Colonic mucosa (tissue), 4 donors: ENCODE results near the gene PLEKHG2. TPM values are rescaled to one million over a fixed set of nuclear protein-coding genes. Genes with fewer than 3 reads are reported as not detected.

Experiments
- DNase-seq: peaks from one replicate; pipeline ENCODE4 v3.0.0-alpha.2; 2020
- H3K27ac ChIP-seq: fragments of 200-600 bp; one replicate; pipeline ENCODE4 v1.8.0; 2021
- H3K27me3 ChIP-seq: fragments of 200-600 bp; one replicate; pipeline ENCODE4 v1.8.0; 2021
- H3K36me3 ChIP-seq: fragments of 200-600 bp; one replicate; pipeline ENCODE4 v1.8.0; 2021
- H3K4me1 ChIP-seq: fragments of 200-600 bp; one replicate; pipeline ENCODE4 v1.8.0; 2021; ENCODE audit warnings: mild to moderate bottlenecking
- H3K4me3 ChIP-seq: fragments of 200-600 bp; one replicate; pipeline ENCODE4 v1.8.0; 2021
- H3K9ac ChIP-seq, 2 donors: one replicate each; pipeline ENCODE4 v1.7.0; 2013; ENCODE audit warnings: control low read depth in 2 of 2, low read depth in 2 of 2, low read length in 2 of 2
- H3K9me3 ChIP-seq: fragments of 200-600 bp; one replicate; pipeline ENCODE4 v1.8.0; 2021
- CTCF ChIP-seq: fragments of 200-600 bp; IDR thresholded peaks from one replicate; pipeline ENCODE4 v1.8.0; 2022; ENCODE audit warnings: antibody characterized with exemption, mild to moderate bottlenecking
- intact Hi-C: fragments of 100-400 bp; cut with DNase I; formaldehyde crosslinking; loops from one replicate; pipeline ENCODE4 v1.14.1; 2022
- total RNA-seq, 2 donors: library from RNA; stranded (reverse); fragmentation: NEBNext Ultra II Directional in 1 of 2; extraction: Animal tissue kit (Norgen Biotek cat#: 25700) in 1 of 2; gene quantifications; one replicate each; pipeline ENCODE4 v1.2.1, GENCODE V29; 2021
- donor health status: healthy.
- donor health status: DM: no; HTN: no; CAD: no.
- donor health status: DM: no; HTN: no; CAD: no.

PLEKHG2 gene
- total RNA-seq, 2 donors from 2014 or later = 8.0 to 10.4 TPM

GRCh38 chr19:39463403-39463802 lies 50.9 kb downstream of the PLEKHG2 start:
- no peak for TF ChIP-seq CTCF
- Histone ChIP-seq H3K36me3 (peaks cover 26% of the 10 kb centered on the region), H3K4me1 (no peaks in the 10 kb centered on the region), H3K27me3 (no peaks in the 10 kb centered on the region), H3K4me3 (no peak overlapping the region), H3K9me3 (no peaks in the 10 kb centered on the region), H3K9ac (no peak overlapping the region), H3K27ac (no peak overlapping the region)
- intact Hi-C loops = no loop called here
- DNase-seq = no peak

GRCh38 chr19:39465956-39466747 lies 53.7 kb downstream of the PLEKHG2 start:
- Histone ChIP-seq H3K27ac (no peak overlapping the region), H3K9me3 (no peaks in the 10 kb centered on the region), H3K4me1 (no peaks in the 10 kb centered on the region), H3K4me3 (no peak overlapping the region), H3K36me3 (peaks cover 27% of the 10 kb centered on the region), H3K9ac (no peak overlapping the region), H3K27me3 (no peaks in the 10 kb centered on the region)
- intact Hi-C loops = no loop called here
- no peak for TF ChIP-seq CTCF
- DNase-seq = no peak

- H3K9ac ChIP-seq = no peak overlapping the region
- no peaks in the 10 kb centered on the region for H3K27me3 ChIP-seq
- no peak for DNase-seq
- H3K4me1 ChIP-seq = no peaks in the 10 kb centered on the region
- H3K27ac ChIP-seq = no peak overlapping the region
- H3K9me3 ChIP-seq = no peaks in the 10 kb centered on the region
- intact Hi-C loops = no loop called here
- peaks cover 27% of the 10 kb centered on the region for H3K36me3 ChIP-seq
- H3K4me3 ChIP-seq = no peak overlapping the region
- TF ChIP-seq CTCF = no peak
Measured at GRCh38 chr19:39467941-39468340, 55.5 kb downstream of the PLEKHG2 start.

GRCh38 chr19:39469036-39469435 lies 56.6 kb downstream of the PLEKHG2 start:
- Histone ChIP-seq H3K9ac (no peak overlapping the region), H3K27me3 (no peaks in the 10 kb centered on the region), H3K4me3 (no peak overlapping the region), H3K27ac (no peak overlapping the region), H3K4me1 (no peaks in the 10 kb centered on the region), H3K9me3 (no peaks in the 10 kb centered on the region), H3K36me3 (peaks cover 27% of the 10 kb centered on the region)
- TF ChIP-seq CTCF = no peak
- no peak for DNase-seq
- intact Hi-C loops = no loop called here

GRCh38 chr19:39469567-39469966 lies 57.1 kb downstream of the PLEKHG2 start:
- DNase-seq = no peak
- intact Hi-C loops = no loop called here
- Histone ChIP-seq H3K27me3 (no peaks in the 10 kb centered on the region), H3K36me3 (peaks cover 27% of the 10 kb centered on the region), H3K4me3 (no peak overlapping the region), H3K4me1 (no peaks in the 10 kb centered on the region), H3K9me3 (no peaks in the 10 kb centered on the region), H3K27ac (no peak overlapping the region), H3K9ac (no peak overlapping the region)
- TF ChIP-seq CTCF = no peak
